Stromal cell of bone marrow (primary cell): ENCODE results near the gene RNF13.
"Not testable (repeated sequence)": the region's sequence is repeated elsewhere in the genome, so short reads cannot be mapped to it uniquely, and the experiment has no call there.

ENCODE experiments used
- DNase-seq: peaks from one replicate; pipeline ENCODE4 v3.0.0-alpha.2; 2012; ENCODE audit warnings: low read depth

RNF13 gene

DNA sequence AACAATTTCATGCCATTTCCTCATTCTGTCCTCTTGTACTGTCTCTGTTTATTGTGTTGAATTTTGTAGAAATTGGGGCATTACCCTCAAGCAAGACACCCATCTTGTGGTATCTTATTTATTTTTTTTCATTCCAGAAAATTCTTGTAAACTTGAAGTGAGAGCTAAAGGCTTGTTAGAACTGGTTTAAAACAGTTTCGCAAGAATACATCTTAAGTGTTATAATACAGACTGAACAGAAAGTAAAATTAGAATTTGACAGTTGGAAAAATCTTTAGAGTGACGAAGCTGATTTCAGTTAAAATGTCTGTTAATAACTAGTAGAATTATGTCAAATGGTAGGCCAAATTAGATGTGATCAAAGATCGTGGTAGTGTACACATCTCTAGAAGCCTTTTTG, 26.9 kb downstream of the RNF13 start:
- DNase-seq, result no peak

DNA sequence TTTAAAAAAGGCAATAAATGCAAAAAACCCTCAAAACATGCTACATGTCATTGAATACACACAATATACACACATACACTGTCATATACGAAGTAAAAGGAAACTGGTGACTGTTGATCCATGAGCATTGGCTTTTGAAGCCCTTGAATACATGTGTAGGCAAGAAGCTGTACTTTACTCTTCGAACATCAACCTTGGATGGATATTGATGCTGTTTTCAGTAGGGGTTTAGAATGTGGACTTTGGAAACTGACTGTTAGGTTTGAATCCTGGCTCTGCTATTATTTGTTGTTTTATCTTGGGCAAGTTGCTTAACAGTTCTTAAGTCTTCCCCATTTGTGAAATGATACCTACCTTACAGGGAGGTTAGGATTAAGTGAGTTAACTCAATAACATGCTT, 30.5 kb downstream of the RNF13 start:
- no peak for DNase-seq

DNA sequence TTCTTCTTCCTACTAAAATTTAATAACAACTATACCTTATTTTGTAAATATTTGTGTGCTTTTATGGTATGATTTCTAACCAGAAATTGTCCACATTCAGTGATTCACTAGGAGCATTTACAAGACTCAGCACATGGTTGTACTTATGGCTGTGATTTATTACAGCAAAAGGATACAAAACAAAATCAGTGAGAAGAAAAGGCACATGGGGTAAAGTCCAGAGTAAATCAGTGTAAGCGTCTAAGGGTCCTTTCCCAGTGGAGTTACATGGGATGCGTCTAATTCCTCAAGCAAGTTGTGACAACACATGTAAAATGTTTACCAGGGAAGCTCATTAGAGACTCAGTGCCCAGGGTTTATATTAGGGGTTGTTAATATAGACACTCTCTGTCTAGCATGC, 31.1 kb downstream of the RNF13 start:
- DNase-seq, result no peak

DNA sequence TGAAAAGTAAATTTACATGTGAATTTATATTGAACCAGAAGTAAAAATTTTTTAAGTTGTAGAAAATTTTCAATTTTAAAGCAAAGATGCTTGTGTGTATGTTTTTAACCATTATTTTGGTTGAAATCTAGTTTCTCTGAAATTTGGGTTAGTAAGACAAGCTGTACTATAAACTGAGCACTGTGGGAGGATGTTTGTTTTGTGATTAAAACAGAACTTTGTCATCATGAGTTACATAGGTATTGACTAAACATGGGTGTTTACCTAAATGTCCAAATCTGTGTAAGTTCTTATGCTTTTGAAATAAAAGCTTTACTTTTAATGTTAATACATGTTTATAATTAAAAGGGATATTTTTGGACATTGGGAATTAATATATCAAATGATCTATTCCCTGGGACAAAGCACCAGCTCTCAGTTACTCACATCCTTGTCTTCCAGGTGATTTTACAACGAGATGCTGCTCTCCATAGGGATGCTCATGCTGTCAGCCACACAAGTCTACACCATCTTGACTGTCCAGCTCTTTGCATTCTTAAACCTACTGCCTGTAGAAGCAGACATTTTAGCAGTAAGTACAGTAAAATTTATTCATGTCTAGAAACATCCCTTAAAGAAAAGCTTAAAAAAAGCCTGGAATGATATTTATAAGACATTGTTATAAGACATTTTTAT, 32.7 kb downstream of the RNF13 start:
- DNase-seq, result no peak

DNA sequence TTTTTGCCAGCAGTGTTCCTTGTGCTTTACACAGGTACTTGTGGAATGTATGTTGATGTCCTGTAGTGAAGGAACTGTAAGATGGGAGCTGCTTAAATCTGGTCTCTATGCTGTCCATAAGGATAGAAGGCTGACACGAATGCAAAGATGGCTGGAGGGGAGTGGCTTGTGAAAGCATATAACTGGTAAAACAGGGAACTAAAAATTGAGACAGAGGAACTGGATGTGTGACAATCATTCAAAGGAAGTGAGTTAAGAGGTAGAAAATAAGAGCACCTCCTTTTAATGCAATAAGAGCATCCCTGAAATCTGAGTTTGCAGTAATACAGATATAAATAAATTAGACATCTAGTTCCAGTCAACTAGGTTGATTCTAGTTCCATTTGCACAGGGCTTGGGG, 35.2 kb downstream of the RNF13 start:
- no peak for DNase-seq

DNA sequence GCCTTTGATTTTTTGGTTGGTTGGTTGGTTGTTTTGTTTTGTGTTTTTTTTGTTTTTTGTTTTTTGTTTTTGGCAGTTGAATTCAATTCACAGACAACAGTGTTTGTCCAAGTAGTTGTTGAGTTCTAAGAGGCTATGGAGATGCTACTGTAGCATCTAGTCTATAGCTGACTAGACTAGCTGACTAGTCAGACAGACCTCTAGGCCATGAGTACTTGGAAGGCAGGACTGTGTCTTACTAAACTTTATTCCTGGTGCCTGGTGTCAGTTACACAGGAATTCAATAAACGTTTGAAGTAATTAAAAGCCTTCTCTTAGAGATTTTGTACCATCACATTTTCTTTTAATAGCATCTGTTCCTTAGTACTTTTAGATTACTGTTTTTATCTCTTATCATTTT, 35.7 kb downstream of the RNF13 start:
- no peak for DNase-seq

DNA sequence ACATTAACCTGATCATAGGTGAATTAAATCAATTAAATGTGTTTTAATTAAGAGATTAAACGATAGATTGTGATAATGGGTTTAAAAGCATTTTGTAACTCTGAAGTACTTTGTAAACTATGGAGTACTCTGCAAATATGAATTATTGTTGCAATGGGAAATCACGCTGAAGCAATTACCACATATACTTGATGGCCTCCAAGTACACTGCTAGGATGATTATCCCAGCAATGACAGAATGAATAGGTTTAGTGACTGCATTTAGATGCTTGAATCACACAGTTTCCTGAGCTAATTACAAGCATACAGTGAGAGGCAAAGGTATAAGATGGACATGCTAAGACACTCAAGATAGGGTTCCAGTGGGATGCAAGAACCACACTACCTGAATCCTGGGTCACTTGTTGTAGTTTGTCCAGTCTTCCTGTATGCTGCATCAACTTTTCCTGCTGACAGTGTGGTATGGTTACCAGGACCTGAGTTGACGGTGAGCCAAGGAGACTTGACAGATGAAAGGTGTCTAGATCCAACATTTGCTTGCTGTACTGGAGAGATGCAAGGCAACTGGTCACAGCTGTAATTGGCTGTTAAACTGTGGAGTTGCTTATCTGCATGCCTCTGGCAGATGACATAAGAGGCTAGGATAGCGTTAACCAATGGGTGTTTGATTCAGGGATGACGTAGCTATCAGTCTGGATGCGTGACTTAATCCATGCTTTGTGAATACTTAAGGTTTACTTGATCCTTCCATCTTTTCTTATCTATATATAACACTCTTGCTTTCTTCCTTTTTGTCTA, 38.0 kb downstream of the RNF13 start:
- no peak for DNase-seq

DNA sequence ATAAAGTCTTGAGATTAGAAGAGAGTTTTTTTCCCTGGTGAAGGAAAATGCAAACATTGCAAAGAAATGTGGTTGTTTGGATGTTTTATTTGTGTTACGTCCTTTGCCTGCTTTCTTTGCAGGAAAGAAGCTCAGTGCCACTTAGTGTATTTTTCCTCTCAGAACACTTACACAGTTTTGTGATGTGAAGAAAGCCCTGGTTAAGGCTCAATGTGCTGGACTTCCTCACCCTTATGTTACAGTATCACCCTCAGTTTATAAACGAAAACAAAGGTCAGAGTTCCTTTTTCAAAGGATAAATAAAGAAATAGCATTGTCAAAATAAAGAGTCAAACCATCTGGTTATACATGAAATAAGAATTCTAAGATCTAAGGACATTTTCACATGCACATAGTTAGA, 45.9 kb downstream of the RNF13 start:
- no peak for DNase-seq

DNA sequence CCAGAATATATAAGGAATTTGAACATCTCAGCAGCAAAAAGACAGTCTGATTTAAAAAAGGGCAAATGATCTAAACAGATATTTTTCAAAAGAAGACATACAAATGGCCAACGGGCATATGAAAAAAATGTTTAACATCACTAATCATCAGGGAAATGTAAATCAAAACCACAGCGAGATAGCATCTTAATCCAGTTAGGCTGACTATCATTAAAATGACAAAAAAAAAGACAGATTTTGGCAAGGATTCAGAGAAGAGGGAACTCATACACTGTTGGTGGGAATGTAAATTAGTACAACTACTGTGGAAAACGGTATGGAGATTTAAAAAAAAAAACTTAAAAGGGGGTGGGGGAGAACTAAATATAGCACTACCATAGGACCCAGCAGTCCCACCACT, 47.9 kb downstream of the RNF13 start:
- DNase-seq, result no peak

DNA sequence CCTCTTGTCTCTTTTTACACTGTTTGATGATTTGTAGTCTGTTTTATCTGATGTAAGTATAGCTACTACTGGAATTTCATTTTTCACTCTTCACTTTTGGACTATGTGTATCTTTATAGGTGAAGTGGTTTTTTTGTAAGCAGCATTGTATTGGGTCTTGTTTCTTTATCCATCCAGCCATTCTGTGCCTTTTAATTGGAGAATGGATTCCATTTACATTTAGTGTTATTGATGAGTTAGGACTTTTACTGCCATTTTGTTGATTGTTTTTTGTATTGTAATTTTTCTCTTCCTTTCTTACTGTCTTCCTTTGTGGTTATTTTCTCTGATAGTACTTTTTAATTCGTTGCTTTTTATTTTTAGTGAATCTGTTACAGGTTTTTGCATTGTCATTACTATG, 54.5 kb downstream of the RNF13 start:
- DNase-seq, result no peak

DNA sequence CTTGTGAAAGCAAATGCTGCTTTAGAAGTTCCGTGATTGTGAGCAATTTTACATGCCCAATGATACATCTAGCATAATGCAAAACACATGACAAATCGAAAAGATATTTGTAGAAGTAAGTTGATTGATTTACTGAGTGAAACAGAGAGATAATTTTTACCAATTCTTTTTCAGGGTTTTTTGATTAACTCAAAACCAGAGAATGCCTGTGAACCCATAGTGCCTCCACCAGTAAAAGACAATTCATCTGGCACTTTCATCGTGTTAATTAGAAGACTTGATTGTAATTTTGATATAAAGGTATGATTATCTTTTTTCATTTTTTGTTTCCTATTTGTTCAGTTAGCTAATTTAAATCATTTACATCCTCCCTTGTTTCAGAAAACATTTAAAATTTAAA, 58.8 kb downstream of the RNF13 start:
- DNase-seq, result no peak

DNA sequence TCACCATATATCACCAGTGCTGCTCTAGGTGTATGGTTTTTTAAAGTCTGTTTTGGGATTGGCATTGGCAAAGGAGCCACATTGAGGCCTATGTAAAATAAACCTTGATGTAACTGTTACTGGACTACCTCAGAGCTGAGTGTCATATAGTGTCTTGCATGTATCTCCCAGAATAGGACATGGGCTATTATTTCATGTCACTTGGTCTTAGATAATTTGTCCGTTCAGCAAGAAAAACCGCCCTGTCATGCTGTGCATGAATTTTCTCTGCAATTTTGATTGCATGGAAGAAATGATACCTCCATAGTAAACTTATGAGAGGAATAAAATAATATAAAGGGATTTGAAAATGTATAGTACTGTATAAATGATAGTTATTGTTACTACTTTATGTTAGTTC, 59.6 kb downstream of the RNF13 start:
- DNase-seq, result no peak

DNA sequence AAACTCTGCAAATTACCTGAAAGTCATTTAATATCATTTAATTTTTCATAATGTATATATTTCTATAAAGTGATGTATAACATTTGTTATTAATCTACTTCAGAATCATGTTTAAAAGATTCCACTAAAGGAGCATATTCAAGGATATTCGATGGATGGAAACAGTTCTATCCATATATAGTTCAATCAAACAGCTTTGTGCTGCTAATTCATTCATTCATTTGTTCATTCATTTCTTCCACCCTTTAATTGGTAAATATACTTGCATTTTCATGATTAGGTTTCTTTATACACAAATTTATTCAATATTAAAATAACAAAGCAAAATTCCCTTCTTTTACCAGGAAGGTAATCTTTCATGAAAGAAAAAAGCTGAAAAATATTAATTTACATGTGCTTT, 64.7 kb downstream of the RNF13 start:
- DNase-seq, result no peak

DNA sequence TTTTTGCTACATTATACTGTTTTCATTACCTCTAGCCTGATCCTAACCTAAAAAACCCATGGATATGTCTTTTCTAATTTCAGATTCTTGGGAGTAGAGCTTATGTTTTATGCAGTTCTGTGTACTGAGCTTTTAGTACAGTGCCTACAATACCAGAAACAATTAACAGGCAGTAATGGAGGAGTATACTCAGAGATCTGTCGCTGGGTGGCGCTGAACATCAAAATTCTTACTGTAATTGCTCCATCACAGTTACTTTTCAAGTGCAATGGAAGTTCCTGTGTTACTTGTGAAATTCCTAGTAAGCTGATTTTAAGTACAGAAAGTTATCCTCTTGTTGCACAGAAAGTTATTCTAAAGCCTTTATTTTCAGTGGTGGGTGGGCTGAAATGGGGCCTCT, 66.9 kb downstream of the RNF13 start:
- peak; percentile 48 for DNase-seq

DNA sequence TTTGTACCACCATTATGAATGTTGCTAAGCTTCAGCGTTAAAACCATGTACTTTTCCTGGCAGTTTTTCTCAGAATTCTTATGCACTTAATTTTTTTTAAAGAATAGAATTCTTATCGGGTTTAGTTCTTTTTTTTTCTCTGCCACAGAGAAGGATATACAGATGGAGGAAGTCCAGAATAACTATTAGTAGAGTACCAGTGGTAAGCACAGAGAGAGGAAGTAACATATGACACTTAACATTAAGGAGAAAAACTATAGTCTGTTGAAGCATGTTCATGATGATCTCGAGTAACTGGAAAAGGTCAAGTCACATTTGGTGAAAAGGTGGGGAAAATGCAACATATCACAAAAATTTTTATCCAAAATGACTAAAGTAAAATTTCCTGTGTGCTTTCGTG, 68.9 kb downstream of the RNF13 start:
- no peak for DNase-seq

DNA sequence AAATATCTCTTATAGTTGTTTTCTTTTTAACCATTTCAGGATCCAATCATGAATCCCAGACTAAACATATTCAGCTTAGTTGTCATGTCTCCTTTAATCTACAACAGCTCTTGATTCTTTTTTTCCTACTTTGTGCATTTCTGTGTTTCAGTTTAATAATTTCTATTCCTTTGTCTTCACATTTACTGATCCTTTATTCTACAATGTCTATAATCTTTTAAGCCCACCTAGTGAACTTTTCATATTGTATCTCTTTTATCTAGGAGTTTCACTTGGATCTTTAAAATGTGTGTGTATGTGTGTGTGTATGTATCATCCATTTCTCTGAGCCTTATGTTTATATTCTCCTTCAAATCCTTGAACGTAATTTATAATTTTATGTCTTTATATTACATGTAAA, 70.1 kb downstream of the RNF13 start:
- DNase-seq, result no peak

DNA sequence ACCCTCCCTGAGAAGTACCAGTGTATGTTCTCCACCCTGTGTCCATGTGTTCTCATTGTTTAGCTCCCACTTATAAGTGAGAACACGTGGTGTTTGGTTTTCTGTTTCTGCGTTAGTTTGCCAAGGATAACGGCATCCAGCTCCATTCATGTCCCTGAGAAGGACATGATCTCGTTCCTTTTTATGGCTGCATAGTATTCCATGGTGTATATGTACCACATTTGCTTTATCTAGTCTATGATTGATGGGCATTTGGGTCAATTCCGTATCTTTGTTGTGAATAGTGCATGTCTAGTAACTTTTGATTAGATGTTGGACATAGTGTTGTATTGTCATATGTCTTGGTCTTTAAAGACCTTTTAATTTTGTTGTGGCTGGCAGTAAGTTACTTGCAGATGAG, 70.8 kb downstream of the RNF13 start:
- not testable (repeated sequence) for DNase-seq

DNA sequence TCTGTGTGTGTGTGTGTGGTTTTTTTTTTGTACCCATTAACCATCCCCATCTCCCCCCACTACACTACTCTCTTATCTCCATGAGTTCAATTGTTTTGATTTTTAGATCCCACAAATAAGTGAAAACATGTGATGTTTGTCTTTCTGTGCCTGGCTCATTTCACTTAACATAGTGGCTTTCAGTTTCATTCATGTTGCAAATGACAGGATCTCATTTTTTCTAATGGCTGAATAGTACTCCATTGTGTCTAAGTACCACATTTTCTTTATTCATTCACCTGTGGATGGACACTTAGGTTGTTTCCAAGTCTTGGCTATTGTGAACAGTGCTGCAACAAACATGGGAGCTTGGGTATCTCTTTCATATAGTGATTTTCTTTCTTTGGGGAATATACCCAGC, 71.8 kb downstream of the RNF13 start:
- not testable (repeated sequence) for DNase-seq

DNA sequence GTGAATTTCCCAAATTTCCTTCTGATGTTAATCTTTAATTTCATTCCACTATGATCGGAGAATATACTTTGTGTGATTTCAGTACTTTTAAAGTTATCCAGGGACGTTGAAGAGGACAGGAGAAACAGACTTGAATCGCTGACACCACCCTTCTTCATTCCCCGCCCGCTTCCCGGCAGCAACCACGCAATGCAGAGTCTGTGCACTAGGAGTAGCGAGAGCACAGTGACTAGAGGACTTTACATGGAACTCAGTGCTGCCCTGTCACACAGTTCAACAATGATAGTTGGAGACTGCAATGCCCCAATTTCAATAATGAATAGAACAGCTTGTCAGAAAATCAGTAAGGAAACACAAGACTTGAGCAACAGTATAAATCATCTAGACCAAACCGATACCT, 73.9 kb downstream of the RNF13 start:
- no peak for DNase-seq

DNA sequence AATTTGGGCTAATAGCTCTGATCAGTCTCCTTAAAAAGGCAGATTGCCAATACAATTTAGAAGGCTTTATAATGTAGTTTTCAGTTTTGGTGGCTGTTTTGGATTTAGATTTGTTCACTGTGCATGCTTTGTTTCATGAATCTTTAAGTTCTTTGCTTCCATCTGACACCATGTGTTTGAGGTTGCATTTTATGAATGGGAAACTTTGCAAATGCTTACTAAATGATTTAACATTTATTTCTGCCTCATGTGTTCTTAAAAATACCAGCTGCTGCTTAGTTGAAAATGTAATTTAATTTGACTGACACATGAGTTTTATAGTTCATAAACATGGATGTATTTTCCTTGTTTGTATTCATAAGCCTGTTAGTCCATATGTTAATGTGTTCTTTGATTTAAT, 78.6 kb downstream of the RNF13 start:
- DNase-seq, result no peak

DNA sequence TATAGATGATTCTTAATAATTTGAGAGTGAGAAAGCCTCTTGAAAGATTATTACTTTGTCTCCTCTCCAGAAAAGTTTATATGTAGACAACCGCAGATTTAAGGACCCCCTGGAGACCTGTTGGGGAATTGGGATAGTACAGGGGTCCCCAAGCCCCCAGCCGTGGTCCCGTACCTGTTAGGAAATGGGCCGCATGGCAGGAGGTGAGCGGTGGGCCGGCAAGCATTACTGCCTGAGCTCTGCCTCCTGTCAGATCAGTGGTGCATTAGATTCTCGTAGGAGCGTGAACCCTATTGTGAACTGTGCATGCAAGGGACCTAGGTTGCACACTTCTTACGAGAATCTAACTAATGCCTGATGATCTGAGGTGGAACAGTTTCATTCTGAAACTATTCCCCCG, 79.4 kb downstream of the RNF13 start:
- DNase-seq, result no peak

DNA sequence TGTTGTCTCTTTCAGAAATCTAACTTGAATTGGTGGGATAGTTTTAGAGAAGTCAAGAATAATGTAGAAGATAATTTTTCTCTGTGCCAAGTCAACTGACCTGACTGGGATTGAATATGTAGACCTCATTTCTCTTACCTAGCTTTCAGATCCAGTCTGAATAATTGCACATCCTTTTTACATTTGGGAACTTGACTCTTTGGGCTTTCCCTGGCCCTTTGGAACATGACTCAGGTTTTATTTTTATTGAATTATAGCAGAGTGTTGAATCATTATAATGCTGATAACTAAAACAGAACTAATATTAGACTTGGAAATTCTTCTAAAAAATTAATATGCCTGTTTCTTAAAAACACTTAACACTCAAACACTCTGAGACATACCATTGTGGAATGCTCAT, 81.2 kb downstream of the RNF13 start:
- peak; percentile 17 for DNase-seq

DNA sequence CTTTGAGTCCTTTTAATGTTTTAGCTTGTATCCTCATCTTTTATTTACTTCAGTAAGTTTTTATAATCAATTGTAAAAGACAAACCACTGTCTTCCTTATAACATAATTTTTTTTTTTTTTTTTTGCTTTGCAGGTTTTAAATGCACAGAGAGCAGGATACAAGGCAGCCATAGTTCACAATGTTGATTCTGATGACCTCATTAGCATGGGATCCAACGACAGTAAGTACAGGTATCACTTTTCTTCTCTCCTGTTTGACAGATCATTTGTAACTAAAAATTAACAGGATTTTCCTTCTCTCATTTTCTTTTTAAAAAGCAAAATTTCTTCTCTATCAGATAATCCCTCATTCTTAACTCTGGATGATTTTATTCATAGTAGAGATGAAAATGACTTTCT, 82.3 kb downstream of the RNF13 start:
- no peak for DNase-seq

DNA sequence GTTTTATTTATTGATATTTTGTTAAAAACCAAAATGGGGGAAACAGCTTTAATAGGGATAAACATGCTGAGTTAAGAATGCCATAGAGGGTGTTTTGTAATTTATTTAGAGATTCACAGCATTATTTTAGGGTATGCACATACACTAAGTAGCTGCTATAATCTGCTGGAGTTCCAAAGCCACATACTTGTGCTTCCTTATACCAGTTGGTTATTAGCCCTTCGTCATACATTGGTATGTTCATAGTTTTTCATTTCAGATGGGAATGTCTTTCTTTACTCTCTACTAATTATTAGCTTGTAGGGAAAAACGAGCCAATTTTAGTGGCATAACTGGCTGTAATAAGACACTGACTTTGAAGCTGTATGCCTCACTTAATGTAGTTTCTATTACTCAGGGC, 82.8 kb downstream of the RNF13 start:
- no peak for DNase-seq
